Tibial artery (tissue), 4 donors: ENCODE measurements around the gene TMEM129.

Source experiments
- DNase-seq, 2 donors: peaks; one replicate each; pipeline ENCODE4 v3.0.0-alpha.2; 2019
- H3K27ac ChIP-seq, 2 donors: fragments of 200-600 bp; sonication (generic) in 1 of 2; 1 replicate in 1 of 2; 2 replicates in 1 of 2; pipeline ENCODE4 v1.5.1; 2018 to 2019; ENCODE audit warnings: mild to moderate bottlenecking in 1 of 2
- H3K27me3 ChIP-seq, 2 donors: fragments of 200-600 bp; sonication (generic) in 1 of 2; one replicate each; pipeline versions ENCODE4 v1.5.1 to v1.6.0; 2016 to 2019
- H3K36me3 ChIP-seq, 3 donors: fragments of 200-600 bp; sonication (generic) in 2 of 3; one replicate each; pipeline ENCODE4 v1.5.1; 2016 to 2019; ENCODE audit warnings: mild to moderate bottlenecking in 2 of 3
- H3K4me1 ChIP-seq, 4 donors: fragments of 200-600 bp; sonication (generic) in 2 of 4; 1 replicate in 3 of 4; 2 replicates in 1 of 4; pipeline ENCODE4 v1.5.1; 2016 to 2019
- H3K4me3 ChIP-seq, 2 donors: fragments of 200-600 bp; sonication (generic) in 1 of 2; 1 replicate in 1 of 2; 2 replicates in 1 of 2; pipeline ENCODE4 v1.5.1; 2018 to 2019; ENCODE audit warnings: mild to moderate bottlenecking in 2 of 2
- H3K9me3 ChIP-seq, 3 donors: fragments of 200-600 bp; sonication (generic) in 1 of 3; one replicate each; pipeline ENCODE4 v1.5.1; 2016 to 2019
- intact Hi-C: fragments of 100-400 bp; cut with DNase I; formaldehyde crosslinking; loops from one replicate; pipeline ENCODE4 v1.15.0; 2023; ENCODE audit warnings: low total_unique reads
- TF ChIP-seq, protein P1 (sequence below), 2 experiments: fragments of 200-600 bp in 1 of 2; fragments of 450-650 bp in 1 of 2; IDR thresholded peaks; one replicate each; pipeline ENCODE4 v1.5.1; 2017 to 2019; ENCODE audit warnings: antibody characterized with exemption in 2 of 2, mild to moderate bottlenecking in 1 of 2, moderate library complexity in 1 of 2

TMEM129 gene

GRCh38 chr4:1741208-1741607 lies 20.1 kb upstream of the TMEM129 start:
- H3K27ac ChIP-seq = no peak overlapping the region
- intact Hi-C loops = no loop called here
- peaks cover 15 to 46% (median 34%) of the 10 kb centered on the region in 3 donors for H3K36me3 ChIP-seq
- H3K27me3 ChIP-seq = peaks cover 0 to under 1% of the 10 kb centered on the region in 2 donors
- H3K4me3 ChIP-seq = no peak overlapping the region
- TF ChIP-seq, protein P1, sequence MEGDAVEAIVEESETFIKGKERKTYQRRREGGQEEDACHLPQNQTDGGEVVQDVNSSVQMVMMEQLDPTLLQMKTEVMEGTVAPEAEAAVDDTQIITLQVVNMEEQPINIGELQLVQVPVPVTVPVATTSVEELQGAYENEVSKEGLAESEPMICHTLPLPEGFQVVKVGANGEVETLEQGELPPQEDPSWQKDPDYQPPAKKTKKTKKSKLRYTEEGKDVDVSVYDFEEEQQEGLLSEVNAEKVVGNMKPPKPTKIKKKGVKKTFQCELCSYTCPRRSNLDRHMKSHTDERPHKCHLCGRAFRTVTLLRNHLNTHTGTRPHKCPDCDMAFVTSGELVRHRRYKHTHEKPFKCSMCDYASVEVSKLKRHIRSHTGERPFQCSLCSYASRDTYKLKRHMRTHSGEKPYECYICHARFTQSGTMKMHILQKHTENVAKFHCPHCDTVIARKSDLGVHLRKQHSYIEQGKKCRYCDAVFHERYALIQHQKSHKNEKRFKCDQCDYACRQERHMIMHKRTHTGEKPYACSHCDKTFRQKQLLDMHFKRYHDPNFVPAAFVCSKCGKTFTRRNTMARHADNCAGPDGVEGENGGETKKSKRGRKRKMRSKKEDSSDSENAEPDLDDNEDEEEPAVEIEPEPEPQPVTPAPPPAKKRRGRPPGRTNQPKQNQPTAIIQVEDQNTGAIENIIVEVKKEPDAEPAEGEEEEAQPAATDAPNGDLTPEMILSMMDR (IDR thresholded peaks at IDR 0.05) = no peak
- DNase-seq = no peak
- peaks cover 4 to 19% (median 8%) of the 10 kb centered on the region in 3 donors for H3K9me3 ChIP-seq
- H3K4me1 ChIP-seq = peaks cover 0 to under 1% (median 0%) of the 10 kb centered on the region in 4 donors

DNA sequence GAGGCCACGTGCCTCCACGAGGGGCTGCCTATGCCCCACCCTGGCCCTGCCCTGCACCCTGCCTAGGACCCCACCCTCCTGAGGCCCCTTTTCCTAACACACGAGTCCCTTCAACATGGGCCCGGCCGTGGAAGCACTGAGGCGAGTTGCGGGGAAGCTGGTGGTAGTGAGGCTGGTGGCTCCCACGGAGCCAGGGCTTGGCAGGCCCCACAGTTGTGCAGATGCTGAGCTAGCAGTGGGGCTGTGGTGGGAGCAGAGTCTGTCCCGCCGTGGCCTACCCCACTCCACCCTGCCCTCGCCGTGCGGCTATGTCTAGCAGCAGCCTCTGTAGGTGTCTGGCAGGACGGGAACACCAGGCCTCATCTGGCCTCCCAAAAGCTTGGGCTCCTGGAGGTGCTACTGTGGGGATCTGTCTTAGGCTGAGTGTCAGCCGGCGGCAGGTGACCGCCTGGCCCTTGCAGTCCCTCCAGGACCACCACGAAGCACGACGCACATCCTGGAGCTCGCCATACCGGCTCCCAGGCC lies 19.0 kb upstream of the TMEM129 start:
- TF ChIP-seq, protein P1 (IDR thresholded peaks at IDR 0.05) = no peak
- Histone ChIP-seq H3K36me3 (peaks cover 15 to 51% (median 35%) of the 10 kb centered on the region in 3 donors), H3K4me3 (no peak overlapping the region), H3K9me3 (peaks cover 4 to 19% (median 8%) of the 10 kb centered on the region in 3 donors), H3K27ac (no peak overlapping the region), H3K27me3 (no peaks in the 10 kb centered on the region), H3K4me1 (no peaks in the 10 kb centered on the region)
- intact Hi-C loops = no loop called here
- DNase-seq = no peak

GRCh38 chr4:1739358-1739757 lies 18.2 kb upstream of the TMEM129 start:
- H3K9me3 ChIP-seq = peaks cover 4 to 19% (median 8%) of the 10 kb centered on the region in 3 donors
- H3K27ac ChIP-seq = no peak overlapping the region
- no peaks in the 10 kb centered on the region for H3K27me3 ChIP-seq
- TF ChIP-seq, protein P1 (IDR thresholded peaks at IDR 0.05) = no peak
- peaks cover 15 to 54% (median 34%) of the 10 kb centered on the region in 3 donors for H3K36me3 ChIP-seq
- no peaks in the 10 kb centered on the region for H3K4me1 ChIP-seq
- intact Hi-C loops = no loop called here
- no peak overlapping the region for H3K4me3 ChIP-seq
- DNase-seq = no peak

GRCh38 chr4:1738410-1738809 lies 17.3 kb upstream of the TMEM129 start:
- TF ChIP-seq, protein P1 (IDR thresholded peaks at IDR 0.05) = no peak
- no peaks in the 10 kb centered on the region for H3K4me1 ChIP-seq
- intact Hi-C loops = no loop called here
- H3K9me3 ChIP-seq = peaks cover 4 to 19% (median 8%) of the 10 kb centered on the region in 3 donors
- H3K4me3 ChIP-seq = no peak overlapping the region
- peaks cover 15 to 45% (median 32%) of the 10 kb centered on the region in 3 donors for H3K36me3 ChIP-seq
- no peak for DNase-seq
- no peaks in the 10 kb centered on the region for H3K27me3 ChIP-seq
- H3K27ac ChIP-seq = no peak overlapping the region

DNA sequence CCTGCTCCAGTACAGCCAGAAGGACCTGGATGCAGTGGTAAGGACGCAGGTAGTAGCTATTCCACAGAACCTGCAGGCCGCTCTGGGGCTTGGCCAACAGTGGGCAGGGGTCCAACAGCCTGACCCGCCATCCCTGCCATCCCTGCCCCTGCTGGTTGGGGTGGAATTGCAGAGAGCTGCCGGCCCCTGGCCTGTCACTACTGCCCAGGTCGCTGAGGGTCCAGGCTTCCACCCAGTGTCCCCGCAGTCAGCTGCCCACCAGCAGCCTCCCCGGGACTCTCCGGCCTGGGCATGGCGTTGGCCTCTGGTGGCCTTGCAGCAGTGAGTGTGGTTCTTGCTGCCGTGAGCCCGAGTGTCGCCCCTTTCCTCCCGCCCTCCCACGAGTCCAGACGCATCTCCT lies 16.5 kb upstream of the TMEM129 start:
- intact Hi-C loops = no loop called here
- TF ChIP-seq, protein P1 (IDR thresholded peaks at IDR 0.05) = no peak
- H3K36me3 ChIP-seq = peaks cover 15 to 44% (median 35%) of the 10 kb centered on the region in 3 donors

More for the DNA sequence above, 16.5 kb upstream of the TMEM129 start:
- no peak overlapping the region for H3K4me3 ChIP-seq
- H3K27me3 ChIP-seq = no peaks in the 10 kb centered on the region
- DNase-seq = no peak
- H3K4me1 ChIP-seq = no peaks in the 10 kb centered on the region
- H3K27ac ChIP-seq = no peak overlapping the region
- H3K9me3 ChIP-seq = peaks cover 4 to 19% (median 8%) of the 10 kb centered on the region in 3 donors
